ENCODE data around the gene GDPD1. TPM values are rescaled to one million over a fixed set of nuclear protein-coding genes. Genes with fewer than 3 reads are reported as not detected.
A peak's percentile ranks its signal among the peaks of the same experiment; 100 is the strongest.
"Not testable (repeated sequence)": the region's sequence is repeated elsewhere in the genome, so short reads cannot be mapped to it uniquely, and the experiment has no call there.

GDPD1 gene
- 1.7 TPM for polyA plus RNA-seq (2012; ENCODE audit: missing spikeins)

- TF ChIP-seq TAF1 (IDR thresholded peaks at IDR 0.05; ENCODE audit: borderline replicate concordance, low read depth, low read length) (no peak), POLR2A (IDR thresholded peaks at IDR 0.05; ENCODE audit: low read depth, low read length) (no peak), POLR2AphosphoS5 (IDR thresholded peaks at IDR 0.05; ENCODE audit: low read depth, low read length) (no peak)
- DNase-seq (ENCODE audit: insufficient read length) (peak; percentile 81), FAIRE-seq (peak; percentile 91)
These were observed at the start of gene GDPD1 for GRCh38 chr17:59220328-59221158. GDPD1 (plus strand) TSS chr17:59220511; CDS start chr17:59220610, 99 bp downstream.

- no peak for TF ChIP-seq POLR2AphosphoS5 (IDR thresholded peaks at IDR 0.05; ENCODE audit: low read depth, low read length)
- no peak for TF ChIP-seq TAF1 (IDR thresholded peaks at IDR 0.05; ENCODE audit: borderline replicate concordance, low read depth, low read length)
- TF ChIP-seq POLR2A (IDR thresholded peaks at IDR 0.05; ENCODE audit: low read depth, low read length), result no peak
- FAIRE-seq, result no peak
- DNase-seq (ENCODE audit: insufficient read length), result no peak
These were observed 47.8 kb upstream of the GDPD1 start for GRCh38 chr17:59172436-59173004.

- no peak for TF ChIP-seq TAF1 (IDR thresholded peaks at IDR 0.05; ENCODE audit: borderline replicate concordance, low read depth, low read length)
- TF ChIP-seq POLR2AphosphoS5 (IDR thresholded peaks at IDR 0.05; ENCODE audit: low read depth, low read length), result no peak
- TF ChIP-seq POLR2A (IDR thresholded peaks at IDR 0.05; ENCODE audit: low read depth, low read length), result no peak
- FAIRE-seq, result no peak
- DNase-seq (ENCODE audit: insufficient read length), result no peak
These were observed 45.6 kb upstream of the GDPD1 start for GRCh38 chr17:59174671-59175070.

GRCh38 chr17:59175076-59175475 lies 45.2 kb upstream of the GDPD1 start:
- FAIRE-seq, result no peak
- no peak for TF ChIP-seq TAF1 (IDR thresholded peaks at IDR 0.05; ENCODE audit: borderline replicate concordance, low read depth, low read length)
- no peak for TF ChIP-seq POLR2AphosphoS5 (IDR thresholded peaks at IDR 0.05; ENCODE audit: low read depth, low read length)
- TF ChIP-seq POLR2A (IDR thresholded peaks at IDR 0.05; ENCODE audit: low read depth, low read length), result no peak

GRCh38 chr17:59178266-59178985 lies 41.9 kb upstream of the GDPD1 start:
- no peak for FAIRE-seq

More at GRCh38 chr17:59175076-59175475, 45.2 kb upstream of the GDPD1 start:
- no peak for DNase-seq (ENCODE audit: insufficient read length)

GRCh38 chr17:59179601-59180000 lies 40.7 kb upstream of the GDPD1 start:
- not testable (repeated sequence) for FAIRE-seq

More at GRCh38 chr17:59178266-59178985, 41.9 kb upstream of the GDPD1 start:
- DNase-seq (ENCODE audit: insufficient read length), result no peak
- TF ChIP-seq POLR2A (IDR thresholded peaks at IDR 0.05; ENCODE audit: low read depth, low read length), result no peak
- no peak for TF ChIP-seq TAF1 (IDR thresholded peaks at IDR 0.05; ENCODE audit: borderline replicate concordance, low read depth, low read length)
- no peak for TF ChIP-seq POLR2AphosphoS5 (IDR thresholded peaks at IDR 0.05; ENCODE audit: low read depth, low read length)

GRCh38 chr17:59180626-59181025 lies 39.7 kb upstream of the GDPD1 start:
- TF ChIP-seq POLR2A (IDR thresholded peaks at IDR 0.05; ENCODE audit: low read depth, low read length), result no peak
- no peak for TF ChIP-seq TAF1 (IDR thresholded peaks at IDR 0.05; ENCODE audit: borderline replicate concordance, low read depth, low read length)
- TF ChIP-seq POLR2AphosphoS5 (IDR thresholded peaks at IDR 0.05; ENCODE audit: low read depth, low read length), result no peak
- DNase-seq (ENCODE audit: insufficient read length), result no peak
- no peak for FAIRE-seq

More at GRCh38 chr17:59179601-59180000, 40.7 kb upstream of the GDPD1 start:
- DNase-seq (ENCODE audit: insufficient read length), result not testable (repeated sequence)

GRCh38 chr17:59181481-59181880 lies 38.8 kb upstream of the GDPD1 start:
- FAIRE-seq, result no peak
- DNase-seq (ENCODE audit: insufficient read length), result no peak
- TF ChIP-seq POLR2AphosphoS5 (IDR thresholded peaks at IDR 0.05; ENCODE audit: low read depth, low read length) (no peak), TAF1 (IDR thresholded peaks at IDR 0.05; ENCODE audit: borderline replicate concordance, low read depth, low read length) (no peak), POLR2A (IDR thresholded peaks at IDR 0.05; ENCODE audit: low read depth, low read length) (no peak)

GRCh38 chr17:59185997-59186396 lies 34.3 kb upstream of the GDPD1 start:
- FAIRE-seq, result no peak
- DNase-seq (ENCODE audit: insufficient read length), result no peak
- TF ChIP-seq TAF1 (IDR thresholded peaks at IDR 0.05; ENCODE audit: borderline replicate concordance, low read depth, low read length) (no peak), POLR2AphosphoS5 (IDR thresholded peaks at IDR 0.05; ENCODE audit: low read depth, low read length) (no peak), POLR2A (IDR thresholded peaks at IDR 0.05; ENCODE audit: low read depth, low read length) (no peak)

GRCh38 chr17:59186850-59187249 lies 33.5 kb upstream of the GDPD1 start:
- TF ChIP-seq POLR2A (IDR thresholded peaks at IDR 0.05; ENCODE audit: low read depth, low read length) (no peak), POLR2AphosphoS5 (IDR thresholded peaks at IDR 0.05; ENCODE audit: low read depth, low read length) (no peak), TAF1 (IDR thresholded peaks at IDR 0.05; ENCODE audit: borderline replicate concordance, low read depth, low read length) (no peak)
- FAIRE-seq, result no peak

GRCh38 chr17:59190806-59191205 lies 29.5 kb upstream of the GDPD1 start:
- TF ChIP-seq POLR2AphosphoS5 (IDR thresholded peaks at IDR 0.05; ENCODE audit: low read depth, low read length) (no peak), TAF1 (IDR thresholded peaks at IDR 0.05; ENCODE audit: borderline replicate concordance, low read depth, low read length) (no peak), POLR2A (IDR thresholded peaks at IDR 0.05; ENCODE audit: low read depth, low read length) (no peak)
- FAIRE-seq, result no peak
- DNase-seq (ENCODE audit: insufficient read length), result no peak

More at GRCh38 chr17:59186850-59187249, 33.5 kb upstream of the GDPD1 start:
- no peak for DNase-seq (ENCODE audit: insufficient read length)

Data from GM12892 (cell line).